Raji (cell line): ENCODE data around the gene CEP78.

Experiments
- POLR2A ChIP-seq: IDR thresholded peaks from 2 replicates; pipeline ENCODE4 v1.6.1; 2011; ENCODE audit warnings: low read depth, low read length, control low read depth; ENCODE audit not compliant: insufficient read depth

Gene CEP78

DNA sequence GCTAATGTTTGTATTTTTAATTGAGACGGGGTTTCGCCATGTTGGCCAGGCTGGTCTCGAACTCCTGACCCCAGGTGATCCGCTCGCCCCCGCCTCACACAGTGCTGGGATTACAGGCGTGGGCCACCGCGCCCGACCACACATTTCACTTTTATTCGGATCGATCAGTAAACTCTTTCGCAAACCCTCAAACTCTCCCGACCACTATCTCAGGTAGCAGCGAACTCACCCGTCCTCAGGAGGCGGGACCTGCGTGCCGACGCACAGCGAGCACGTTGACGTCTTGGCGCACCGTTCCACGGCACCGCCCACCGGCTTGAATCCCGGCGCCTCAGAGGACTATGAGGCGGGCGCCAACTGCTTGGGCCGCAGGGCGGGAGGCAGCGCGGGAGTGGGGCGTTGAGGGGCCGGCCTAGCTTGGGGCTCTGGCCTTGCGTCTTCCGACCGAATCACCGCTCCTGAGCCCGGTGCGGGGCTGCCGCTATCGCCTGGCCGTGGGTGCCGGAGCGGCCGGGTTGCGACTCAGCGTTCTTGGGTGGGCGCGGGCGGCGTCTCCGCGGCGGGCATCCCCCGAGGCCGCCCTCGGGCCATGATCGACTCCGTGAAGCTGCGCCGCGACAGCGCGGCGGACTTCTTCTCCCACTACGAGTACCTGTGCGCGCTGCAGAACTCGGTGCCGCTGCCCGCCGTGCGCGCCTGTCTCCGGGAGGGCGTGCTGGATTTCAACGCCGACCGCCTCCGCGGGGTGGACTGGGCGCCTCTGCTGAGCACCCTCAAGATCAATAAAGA, at the start of gene CEP78:
Gene CEP78 (plus strand): TSS at position 314 of the 789 bp plus-strand sequence. CDS start 276 bp downstream, at position 590.
- TF ChIP-seq POLR2A = peak; percentile 93

- TF ChIP-seq POLR2A = no peak
Observed at GRCh38 chr9:78187763-78188484, 48.0 kb upstream of the CEP78 start.

DNA sequence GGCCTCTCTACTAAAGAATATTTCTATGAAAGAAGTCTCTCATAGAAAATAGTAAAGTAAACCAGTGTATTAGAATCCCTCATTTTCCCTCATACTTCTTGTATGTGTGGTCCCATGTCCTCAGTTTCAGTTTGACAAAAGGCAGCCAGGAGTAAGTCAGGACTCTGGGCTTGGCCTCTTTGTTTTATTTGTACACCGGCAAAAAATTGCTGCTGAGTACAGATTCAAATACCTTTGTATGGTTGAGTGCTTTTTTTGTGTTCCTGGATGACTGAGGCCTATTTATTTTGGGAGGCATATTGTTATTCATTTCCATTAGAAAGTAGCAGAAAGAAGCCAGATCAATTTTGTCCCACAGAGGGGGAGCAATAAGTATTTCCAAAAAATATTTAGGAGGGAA, 47.3 kb upstream of the CEP78 start:
- no peak for TF ChIP-seq POLR2A

DNA sequence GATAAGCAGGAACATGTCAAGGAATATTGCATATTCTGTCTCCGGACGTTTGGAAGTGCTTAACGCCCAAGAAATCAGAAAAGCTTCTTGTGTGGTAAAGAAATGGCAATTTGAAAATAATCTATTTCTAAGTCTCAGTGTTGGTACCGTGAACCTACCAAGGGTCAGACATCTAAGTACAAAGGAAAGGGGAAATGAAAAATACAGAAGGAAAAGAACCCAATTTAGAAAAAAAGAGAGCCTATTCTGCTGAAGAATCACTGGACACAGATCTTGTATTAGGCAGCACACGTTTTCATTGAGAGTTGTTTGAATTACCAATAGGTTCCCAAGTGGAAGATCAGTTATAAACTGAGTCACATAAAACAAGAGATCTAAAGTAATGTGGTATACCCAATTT, 46.9 kb upstream of the CEP78 start:
- TF ChIP-seq POLR2A = no peak

GRCh38 chr9:78189461-78189860, 46.4 kb upstream of the CEP78 start:
- no peak for TF ChIP-seq POLR2A

GRCh38 chr9:78191931-78192330, 43.9 kb upstream of the CEP78 start:
- TF ChIP-seq POLR2A = no peak

DNA sequence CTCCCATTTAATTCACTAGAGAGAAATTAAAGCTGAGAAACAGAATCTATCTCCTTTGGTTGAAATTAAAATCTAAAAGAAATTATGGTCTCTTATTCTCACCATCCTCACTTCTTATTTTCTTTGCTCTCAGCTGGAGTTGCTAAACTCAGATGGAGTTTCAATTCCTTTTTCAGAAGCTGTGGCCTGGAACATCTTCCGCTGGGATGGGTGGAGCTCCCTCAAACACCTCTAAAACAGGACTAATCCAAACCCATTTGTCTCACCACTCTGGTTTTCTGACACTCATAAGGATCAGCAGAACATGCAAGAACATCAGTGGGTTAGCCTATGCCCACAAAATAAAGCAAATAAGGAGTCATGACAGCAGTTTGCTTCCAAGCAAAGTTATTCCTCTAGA, 39.6 kb upstream of the CEP78 start:
- no peak for TF ChIP-seq POLR2A

GRCh38 chr9:78207319-78207718, 28.6 kb upstream of the CEP78 start:
- TF ChIP-seq POLR2A = no peak

- no peak for TF ChIP-seq POLR2A
Observed at GRCh38 chr9:78207901-78208300, 28.0 kb upstream of the CEP78 start.

DNA sequence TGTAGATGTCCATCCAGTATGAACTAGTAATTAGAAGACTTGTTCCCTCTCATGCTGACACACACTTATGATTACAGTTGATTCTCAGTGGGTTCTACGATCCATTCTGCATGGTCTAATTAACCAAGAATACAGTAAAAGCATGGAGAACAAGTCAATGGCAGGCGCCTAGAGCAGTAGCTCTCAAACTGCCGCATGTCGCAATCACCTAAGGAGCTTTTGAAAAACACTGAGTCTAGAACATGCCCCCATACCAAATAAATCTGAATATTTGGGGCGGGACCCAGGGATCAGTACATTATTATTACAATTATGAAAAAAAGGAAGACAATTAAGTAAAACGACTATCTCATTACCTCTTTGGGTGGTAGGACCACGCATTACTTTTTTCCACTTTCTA, 26.7 kb upstream of the CEP78 start:
- TF ChIP-seq POLR2A = no peak

- no peak for TF ChIP-seq POLR2A
Observed at GRCh38 chr9:78210841-78211301, 25.0 kb upstream of the CEP78 start.

- TF ChIP-seq POLR2A = no peak
Observed at GRCh38 chr9:78212868-78213267, 23.0 kb upstream of the CEP78 start.

- TF ChIP-seq POLR2A = no peak
Observed at GRCh38 chr9:78213712-78214111, 22.2 kb upstream of the CEP78 start.

DNA sequence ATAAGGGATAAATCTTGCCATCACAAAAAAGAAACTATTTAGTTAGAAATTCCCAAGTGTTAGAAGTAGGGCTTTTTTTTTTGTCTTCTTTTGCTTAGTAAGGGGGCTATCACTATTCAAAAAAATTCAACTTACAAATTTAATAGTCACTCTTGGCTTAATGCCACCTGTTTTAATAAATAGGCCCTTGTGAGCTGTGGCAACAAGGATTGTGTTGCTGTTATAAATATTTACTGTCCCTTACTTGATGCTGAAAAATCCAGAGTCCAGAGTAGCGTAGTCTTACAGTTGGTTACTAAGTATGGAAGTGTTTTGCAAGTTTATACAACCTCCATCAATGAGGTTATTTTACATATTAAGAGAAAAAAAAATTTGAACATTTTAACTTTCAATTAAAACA, 21.4 kb upstream of the CEP78 start:
- no peak for TF ChIP-seq POLR2A

GRCh38 chr9:78215706-78216105, 20.2 kb upstream of the CEP78 start:
- TF ChIP-seq POLR2A = no peak

DNA sequence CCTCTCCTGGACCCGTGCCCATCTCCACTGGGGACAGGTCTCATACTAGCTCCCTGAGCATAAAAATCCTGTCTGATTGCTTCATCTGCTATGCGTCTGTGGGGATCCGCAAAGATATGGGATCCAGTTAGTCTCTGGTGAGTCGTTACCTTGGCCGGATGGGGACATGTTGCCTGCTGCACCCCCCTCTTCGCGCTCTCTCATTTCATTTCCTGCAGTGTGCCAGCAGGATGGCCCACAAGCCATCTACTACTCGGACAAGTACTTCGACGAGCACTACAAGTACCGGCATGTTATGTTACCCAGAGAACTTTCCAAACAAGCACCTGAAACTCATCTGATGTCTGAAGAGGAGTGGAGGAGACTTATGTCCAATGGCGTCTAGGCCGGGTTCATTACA, 17.0 kb upstream of the CEP78 start:
- TF ChIP-seq POLR2A = no peak
